Liver (tissue), 3 donors: ENCODE measurements around the gene IFNLR1.

Experiments
- FOXA1 ChIP-seq: IDR thresholded peaks from 2 replicates; pipeline ENCODE4 v1.6.1; 2016; ENCODE audit warnings: antibody characterized with exemption
- GABPA ChIP-seq, 2 donors: IDR thresholded peaks in 1 of 2; conservative IDR thresholded peaks in 1 of 2; 2 replicates each; pipeline ENCODE4 v1.6.1; 2016; ENCODE audit warnings: antibody characterized with exemption in 2 of 2, mild to moderate bottlenecking in 1 of 2, moderate library complexity in 1 of 2
- JUND ChIP-seq, 2 donors: IDR thresholded peaks; 2 replicates each; pipeline ENCODE4 v1.6.1; 2016; ENCODE audit warnings: antibody characterized with exemption in 2 of 2
- RAD21 ChIP-seq, 2 donors: IDR thresholded peaks; 2 replicates each; pipeline ENCODE4 v1.6.1; 2016; ENCODE audit warnings: antibody characterized with exemption in 2 of 2, mild to moderate bottlenecking in 2 of 2
- RXRA ChIP-seq, 2 donors: IDR thresholded peaks; 2 replicates each; pipeline ENCODE4 v1.6.1; 2017 to 2018; ENCODE audit warnings: antibody characterized with exemption in 2 of 2, mild to moderate bottlenecking in 1 of 2
- SP1 ChIP-seq: IDR thresholded peaks from 2 replicates; pipeline ENCODE4 v1.6.1; 2018; ENCODE audit warnings: antibody characterized with exemption, mild to moderate bottlenecking
- TAF1 ChIP-seq: conservative IDR thresholded peaks from 2 replicates; pipeline ENCODE4 v1.6.1; 2016; ENCODE audit warnings: antibody characterized with exemption, mild to moderate bottlenecking
- YY1 ChIP-seq: IDR thresholded peaks from 2 replicates; pipeline ENCODE4 v1.6.1; 2016; ENCODE audit warnings: antibody characterized with exemption, mild to moderate bottlenecking
- TF ChIP-seq, protein P1 (sequence below): IDR thresholded peaks from 2 replicates; pipeline ENCODE4 v1.6.1; 2016; ENCODE audit warnings: antibody characterized with exemption, mild to moderate bottlenecking
- TF ChIP-seq, protein P2 (sequence below): fragments of 150-350 bp; IDR thresholded peaks from 2 replicates; pipeline ENCODE4 v1.5.1; 2017; ENCODE audit warnings: improper control_type of control experiment, low read depth, low read length; ENCODE audit not compliant: missing input control
- TF ChIP-seq, protein P3 (sequence below): IDR thresholded peaks from 2 replicates; pipeline ENCODE4 v1.6.1; 2016; ENCODE audit warnings: antibody characterized with exemption
- TF ChIP-seq, protein P4 (sequence below): IDR thresholded peaks from 2 replicates; pipeline ENCODE4 v1.6.1; 2016; ENCODE audit warnings: antibody characterized with exemption
- TF ChIP-seq, protein P5 (sequence below): IDR thresholded peaks from 2 replicates; pipeline ENCODE4 v1.6.1; 2016; ENCODE audit warnings: antibody characterized with exemption
- donor health status: healthy.
- donor health status: healthy.

DNA sequence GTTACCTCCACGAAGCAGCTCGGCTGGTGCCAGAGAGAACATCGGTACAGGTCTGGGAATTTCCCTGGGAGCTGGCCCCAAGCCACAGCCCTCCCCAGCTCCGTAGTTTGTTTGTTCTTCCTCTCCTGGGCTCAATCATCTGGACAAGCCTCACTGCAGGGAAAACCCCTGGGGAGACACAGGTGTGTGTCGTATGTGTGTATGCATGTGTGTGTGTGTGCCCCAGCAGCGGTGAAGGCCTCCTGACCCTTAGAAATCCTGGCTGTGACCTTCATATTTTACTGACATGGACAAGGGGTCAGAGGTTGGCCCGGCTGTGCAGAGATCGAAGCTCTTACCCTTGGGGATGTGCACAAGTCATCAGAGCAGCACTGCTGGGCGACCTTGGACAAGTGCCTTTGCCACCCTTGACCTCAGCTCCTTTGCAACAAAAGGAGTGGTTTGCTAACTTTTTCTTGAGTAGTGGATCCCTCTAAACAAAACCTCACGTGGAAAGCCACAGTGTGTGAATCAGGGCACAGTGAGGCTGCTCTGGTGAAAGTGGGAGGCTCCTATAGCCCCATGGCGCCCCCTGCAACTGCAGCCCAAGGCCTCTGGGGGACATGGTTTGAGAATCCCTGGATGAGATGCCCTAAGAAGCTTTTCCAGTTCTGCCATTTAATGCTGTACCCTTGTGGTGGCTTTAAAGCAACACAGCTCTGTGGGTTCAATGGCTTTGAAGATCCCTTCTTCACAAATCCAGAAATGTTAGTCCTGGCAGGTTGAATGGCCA is 31.9 kb downstream of the IFNLR1 start:
- TF ChIP-seq SP1, result peak; percentile 50
- TF ChIP-seq, protein P1, sequence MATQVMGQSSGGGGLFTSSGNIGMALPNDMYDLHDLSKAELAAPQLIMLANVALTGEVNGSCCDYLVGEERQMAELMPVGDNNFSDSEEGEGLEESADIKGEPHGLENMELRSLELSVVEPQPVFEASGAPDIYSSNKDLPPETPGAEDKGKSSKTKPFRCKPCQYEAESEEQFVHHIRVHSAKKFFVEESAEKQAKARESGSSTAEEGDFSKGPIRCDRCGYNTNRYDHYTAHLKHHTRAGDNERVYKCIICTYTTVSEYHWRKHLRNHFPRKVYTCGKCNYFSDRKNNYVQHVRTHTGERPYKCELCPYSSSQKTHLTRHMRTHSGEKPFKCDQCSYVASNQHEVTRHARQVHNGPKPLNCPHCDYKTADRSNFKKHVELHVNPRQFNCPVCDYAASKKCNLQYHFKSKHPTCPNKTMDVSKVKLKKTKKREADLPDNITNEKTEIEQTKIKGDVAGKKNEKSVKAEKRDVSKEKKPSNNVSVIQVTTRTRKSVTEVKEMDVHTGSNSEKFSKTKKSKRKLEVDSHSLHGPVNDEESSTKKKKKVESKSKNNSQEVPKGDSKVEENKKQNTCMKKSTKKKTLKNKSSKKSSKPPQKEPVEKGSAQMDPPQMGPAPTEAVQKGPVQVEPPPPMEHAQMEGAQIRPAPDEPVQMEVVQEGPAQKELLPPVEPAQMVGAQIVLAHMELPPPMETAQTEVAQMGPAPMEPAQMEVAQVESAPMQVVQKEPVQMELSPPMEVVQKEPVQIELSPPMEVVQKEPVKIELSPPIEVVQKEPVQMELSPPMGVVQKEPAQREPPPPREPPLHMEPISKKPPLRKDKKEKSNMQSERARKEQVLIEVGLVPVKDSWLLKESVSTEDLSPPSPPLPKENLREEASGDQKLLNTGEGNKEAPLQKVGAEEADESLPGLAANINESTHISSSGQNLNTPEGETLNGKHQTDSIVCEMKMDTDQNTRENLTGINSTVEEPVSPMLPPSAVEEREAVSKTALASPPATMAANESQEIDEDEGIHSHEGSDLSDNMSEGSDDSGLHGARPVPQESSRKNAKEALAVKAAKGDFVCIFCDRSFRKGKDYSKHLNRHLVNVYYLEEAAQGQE, result no peak
- TF ChIP-seq, protein P2, sequence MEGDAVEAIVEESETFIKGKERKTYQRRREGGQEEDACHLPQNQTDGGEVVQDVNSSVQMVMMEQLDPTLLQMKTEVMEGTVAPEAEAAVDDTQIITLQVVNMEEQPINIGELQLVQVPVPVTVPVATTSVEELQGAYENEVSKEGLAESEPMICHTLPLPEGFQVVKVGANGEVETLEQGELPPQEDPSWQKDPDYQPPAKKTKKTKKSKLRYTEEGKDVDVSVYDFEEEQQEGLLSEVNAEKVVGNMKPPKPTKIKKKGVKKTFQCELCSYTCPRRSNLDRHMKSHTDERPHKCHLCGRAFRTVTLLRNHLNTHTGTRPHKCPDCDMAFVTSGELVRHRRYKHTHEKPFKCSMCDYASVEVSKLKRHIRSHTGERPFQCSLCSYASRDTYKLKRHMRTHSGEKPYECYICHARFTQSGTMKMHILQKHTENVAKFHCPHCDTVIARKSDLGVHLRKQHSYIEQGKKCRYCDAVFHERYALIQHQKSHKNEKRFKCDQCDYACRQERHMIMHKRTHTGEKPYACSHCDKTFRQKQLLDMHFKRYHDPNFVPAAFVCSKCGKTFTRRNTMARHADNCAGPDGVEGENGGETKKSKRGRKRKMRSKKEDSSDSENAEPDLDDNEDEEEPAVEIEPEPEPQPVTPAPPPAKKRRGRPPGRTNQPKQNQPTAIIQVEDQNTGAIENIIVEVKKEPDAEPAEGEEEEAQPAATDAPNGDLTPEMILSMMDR, result no peak
- TF ChIP-seq, protein P3, sequence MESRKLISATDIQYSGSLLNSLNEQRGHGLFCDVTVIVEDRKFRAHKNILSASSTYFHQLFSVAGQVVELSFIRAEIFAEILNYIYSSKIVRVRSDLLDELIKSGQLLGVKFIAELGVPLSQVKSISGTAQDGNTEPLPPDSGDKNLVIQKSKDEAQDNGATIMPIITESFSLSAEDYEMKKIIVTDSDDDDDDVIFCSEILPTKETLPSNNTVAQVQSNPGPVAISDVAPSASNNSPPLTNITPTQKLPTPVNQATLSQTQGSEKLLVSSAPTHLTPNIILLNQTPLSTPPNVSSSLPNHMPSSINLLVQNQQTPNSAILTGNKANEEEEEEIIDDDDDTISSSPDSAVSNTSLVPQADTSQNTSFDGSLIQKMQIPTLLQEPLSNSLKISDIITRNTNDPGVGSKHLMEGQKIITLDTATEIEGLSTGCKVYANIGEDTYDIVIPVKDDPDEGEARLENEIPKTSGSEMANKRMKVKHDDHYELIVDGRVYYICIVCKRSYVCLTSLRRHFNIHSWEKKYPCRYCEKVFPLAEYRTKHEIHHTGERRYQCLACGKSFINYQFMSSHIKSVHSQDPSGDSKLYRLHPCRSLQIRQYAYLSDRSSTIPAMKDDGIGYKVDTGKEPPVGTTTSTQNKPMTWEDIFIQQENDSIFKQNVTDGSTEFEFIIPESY, result no peak
- no peak for TF ChIP-seq TAF1
- TF ChIP-seq, protein P4, sequence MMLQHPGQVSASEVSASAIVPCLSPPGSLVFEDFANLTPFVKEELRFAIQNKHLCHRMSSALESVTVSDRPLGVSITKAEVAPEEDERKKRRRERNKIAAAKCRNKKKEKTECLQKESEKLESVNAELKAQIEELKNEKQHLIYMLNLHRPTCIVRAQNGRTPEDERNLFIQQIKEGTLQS, result no peak
- no peak for TF ChIP-seq RAD21 (IDR thresholded peaks at IDR 0.05)
- no peak for TF ChIP-seq FOXA1
- TF ChIP-seq JUND (IDR thresholded peaks at IDR 0.05), result no peak
- TF ChIP-seq, protein P5, sequence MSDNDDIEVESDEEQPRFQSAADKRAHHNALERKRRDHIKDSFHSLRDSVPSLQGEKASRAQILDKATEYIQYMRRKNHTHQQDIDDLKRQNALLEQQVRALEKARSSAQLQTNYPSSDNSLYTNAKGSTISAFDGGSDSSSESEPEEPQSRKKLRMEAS, result no peak
- no peak for TF ChIP-seq YY1
- peak; percentile 39 to 71 for TF ChIP-seq RXRA (IDR thresholded peaks at IDR 0.05)
- TF ChIP-seq GABPA (IDR thresholded peaks at IDR 0.05 in 1 of 2, conservative IDR thresholded peaks at IDR 0.05 in 1 of 2), result no peak
